RWPE2 (cell line): ENCODE data around the gene ACLY.
"Not testable (repeated sequence)": the region's sequence is repeated elsewhere in the genome, so short reads cannot be mapped to it uniquely, and the experiment has no call there.

ENCODE experiments used
- ATAC-seq: fragments of 200-7000 bp; cut with Tn5 transposase; 3 replicates; pipeline ENCODE4 v1.9.1; 2021; ENCODE audit warnings: low read depth
- DNase-seq: peaks from one replicate; pipeline ENCODE4 v3.0.0-alpha.2; 2020; ENCODE audit warnings: low spot score
- H3K27ac ChIP-seq: fragments of 450-650 bp; 2 replicates; pipeline ENCODE4 v1.5.1; 2017; ENCODE audit warnings: mild to moderate bottlenecking; ENCODE audit not compliant: poor library complexity, severe bottlenecking
- H3K27me3 ChIP-seq: fragments of 250-450 bp; sonication (Bioruptor Pico); 2 replicates; pipeline ENCODE4 v1.5.1; 2021; ENCODE audit warnings: mild to moderate bottlenecking, moderate library complexity; ENCODE audit not compliant: insufficient read depth, poor library complexity, severe bottlenecking
- H3K36me3 ChIP-seq: fragments of 250-450 bp; sonication (Bioruptor Pico); 2 replicates; pipeline ENCODE4 v1.5.1; 2020; ENCODE audit warnings: low read depth, mild to moderate bottlenecking, moderate library complexity
- H3K4me1 ChIP-seq: fragments of 250-450 bp; sonication (Bioruptor Pico); 2 replicates; pipeline ENCODE4 v1.5.1; 2021; ENCODE audit warnings: mild to moderate bottlenecking, moderate library complexity; ENCODE audit not compliant: insufficient read depth, poor library complexity, severe bottlenecking
- H3K4me3 ChIP-seq: fragments of 250-450 bp; sonication (Bioruptor Pico); 2 replicates; pipeline ENCODE4 v1.5.1; 2021; ENCODE audit warnings: mild to moderate bottlenecking, moderate library complexity; ENCODE audit not compliant: severe bottlenecking
- H3K9me3 ChIP-seq: fragments of 250-450 bp; sonication (Bioruptor Pico); 2 replicates; pipeline ENCODE4 v1.5.1; 2021; ENCODE audit warnings: mild to moderate bottlenecking, moderate library complexity; ENCODE audit not compliant: severe bottlenecking
- TF ChIP-seq, protein P1 (sequence below): fragments of 450-650 bp; IDR thresholded peaks from one replicate; pipeline ENCODE4 v1.5.1; 2017; ENCODE audit warnings: mild to moderate bottlenecking, moderate library complexity; ENCODE audit not compliant: poor library complexity, severe bottlenecking

ACLY gene

DNA sequence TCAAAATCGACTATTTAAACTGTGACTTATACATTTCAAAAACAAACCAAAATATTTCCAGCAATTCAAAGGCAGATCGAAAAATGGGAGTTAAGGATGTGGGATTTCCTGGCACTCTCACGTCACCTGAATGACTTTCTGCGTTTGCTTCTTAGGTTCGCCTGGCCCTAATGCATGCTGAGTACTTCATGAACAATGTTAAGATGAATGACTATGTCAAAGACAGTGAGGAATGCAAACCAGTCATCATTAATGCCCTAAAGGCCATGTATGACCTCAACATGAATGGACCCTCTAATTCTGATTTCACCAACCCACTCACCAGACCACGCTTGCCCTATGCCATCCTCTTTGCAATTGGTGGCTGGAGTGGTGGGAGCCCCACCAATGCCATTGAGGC is 73.8 kb downstream of the ACLY start:
- no peaks in the 10 kb centered on the region for H3K4me1 ChIP-seq
- no peak overlapping the region for H3K27ac ChIP-seq
- no peaks in the 10 kb centered on the region for H3K27me3 ChIP-seq
- ATAC-seq (peak; percentile 57; the same call in 1 of the 3 replicates), DNase-seq (no peak)
- H3K36me3 ChIP-seq, result no peaks in the 10 kb centered on the region
- no peak overlapping the region for H3K4me3 ChIP-seq
- TF ChIP-seq, protein P1, sequence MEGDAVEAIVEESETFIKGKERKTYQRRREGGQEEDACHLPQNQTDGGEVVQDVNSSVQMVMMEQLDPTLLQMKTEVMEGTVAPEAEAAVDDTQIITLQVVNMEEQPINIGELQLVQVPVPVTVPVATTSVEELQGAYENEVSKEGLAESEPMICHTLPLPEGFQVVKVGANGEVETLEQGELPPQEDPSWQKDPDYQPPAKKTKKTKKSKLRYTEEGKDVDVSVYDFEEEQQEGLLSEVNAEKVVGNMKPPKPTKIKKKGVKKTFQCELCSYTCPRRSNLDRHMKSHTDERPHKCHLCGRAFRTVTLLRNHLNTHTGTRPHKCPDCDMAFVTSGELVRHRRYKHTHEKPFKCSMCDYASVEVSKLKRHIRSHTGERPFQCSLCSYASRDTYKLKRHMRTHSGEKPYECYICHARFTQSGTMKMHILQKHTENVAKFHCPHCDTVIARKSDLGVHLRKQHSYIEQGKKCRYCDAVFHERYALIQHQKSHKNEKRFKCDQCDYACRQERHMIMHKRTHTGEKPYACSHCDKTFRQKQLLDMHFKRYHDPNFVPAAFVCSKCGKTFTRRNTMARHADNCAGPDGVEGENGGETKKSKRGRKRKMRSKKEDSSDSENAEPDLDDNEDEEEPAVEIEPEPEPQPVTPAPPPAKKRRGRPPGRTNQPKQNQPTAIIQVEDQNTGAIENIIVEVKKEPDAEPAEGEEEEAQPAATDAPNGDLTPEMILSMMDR, result no peak
- H3K9me3 ChIP-seq, result no peaks in the 10 kb centered on the region

DNA sequence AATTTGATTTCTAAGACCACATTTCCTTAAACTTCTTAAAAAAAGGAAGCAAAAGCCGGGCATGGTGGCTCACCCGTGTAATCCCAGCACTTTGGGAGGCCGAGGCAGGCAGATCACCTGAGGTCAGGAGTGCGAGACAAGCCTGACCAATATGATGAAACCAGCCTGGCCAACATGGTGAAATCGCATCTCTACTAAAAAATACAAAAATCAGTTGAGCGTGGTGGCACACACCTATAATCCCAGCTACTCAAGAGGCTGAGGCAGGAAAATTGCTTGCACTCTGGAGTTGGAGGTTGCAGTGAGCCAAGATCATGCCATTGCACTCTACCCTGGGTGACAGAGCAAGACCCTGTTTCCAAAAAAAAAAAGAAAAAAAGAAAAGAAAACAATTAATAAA is 78.0 kb downstream of the ACLY start:
- H3K4me3 ChIP-seq, H3K4me1 ChIP-seq, DNase-seq, H3K9me3 ChIP-seq, H3K27ac ChIP-seq, ATAC-seq, H3K27me3 ChIP-seq, H3K36me3 ChIP-seq: not testable (repeated sequence)

DNA sequence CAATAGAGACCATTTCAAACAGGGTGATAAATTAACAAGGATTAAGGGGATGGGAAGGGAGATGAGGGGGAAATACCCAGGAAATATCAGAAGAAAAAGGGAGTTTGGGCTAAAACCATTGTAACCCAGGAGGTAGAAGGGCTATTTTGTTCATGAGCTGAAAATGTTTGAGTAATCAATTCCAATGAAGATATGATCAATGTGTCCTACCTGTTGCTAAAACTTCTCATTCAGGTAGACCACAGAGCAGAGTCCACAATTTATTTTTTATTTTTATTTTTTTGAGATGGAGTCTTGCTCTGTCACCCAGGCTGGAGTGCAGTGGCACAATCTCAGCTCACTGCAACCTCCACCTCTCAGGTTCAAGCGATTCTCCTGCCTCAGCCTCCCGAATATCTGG is 79.3 kb downstream of the ACLY start:
- ATAC-seq, H3K4me3 ChIP-seq, H3K36me3 ChIP-seq, H3K27ac ChIP-seq, H3K9me3 ChIP-seq, DNase-seq, H3K27me3 ChIP-seq, H3K4me1 ChIP-seq: not testable (repeated sequence)

DNA sequence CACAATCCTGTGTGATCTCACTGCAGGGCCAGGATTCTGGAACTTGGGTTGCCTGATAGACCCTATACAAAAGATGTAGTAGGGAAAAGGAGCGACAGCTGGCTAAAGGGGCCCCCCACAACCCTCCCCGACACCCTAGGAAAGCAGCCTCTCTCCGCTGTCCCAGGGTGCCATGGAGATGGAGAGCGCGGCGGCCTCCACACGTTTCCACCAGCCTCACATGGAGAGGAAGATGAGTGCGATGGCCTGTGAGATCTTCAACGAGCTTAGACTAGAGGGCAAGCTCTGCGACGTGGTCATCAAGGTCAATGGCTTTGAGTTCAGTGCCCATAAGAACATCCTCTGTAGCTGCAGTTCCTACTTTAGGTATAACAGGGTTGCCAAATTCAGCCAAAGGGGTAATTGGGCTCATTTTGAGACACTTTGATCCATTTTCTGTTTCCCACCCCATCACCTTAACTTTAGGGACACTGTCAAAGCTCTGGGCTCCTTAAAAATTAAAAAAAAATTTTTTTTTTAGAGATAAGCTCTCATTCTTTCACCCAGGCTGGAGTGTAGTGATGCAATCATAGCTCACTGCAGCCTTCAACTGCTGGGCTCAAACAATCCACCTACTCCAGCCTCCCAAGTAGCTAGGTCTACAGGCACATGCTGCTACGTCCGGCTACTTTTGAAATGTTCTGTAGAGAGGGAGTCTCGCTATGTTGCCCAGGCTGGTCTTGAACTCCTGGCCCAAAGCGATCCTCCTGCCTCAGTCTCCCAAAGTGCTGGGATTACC is 80.8 kb downstream of the ACLY start, which contains the start of gene KLHL10:
TSS of gene KLHL10 (plus strand) at position 65 of the 778 bp plus-strand sequence. CDS start at position 173, 108 bp downstream.
- peaks cover 18% of the 10 kb centered on the region for H3K36me3 ChIP-seq
- TF ChIP-seq, protein P1, result no peak
- no peak within 1 kb of the TSS for H3K27ac ChIP-seq
- H3K9me3 ChIP-seq, result no peaks in the 10 kb centered on the region
- ATAC-seq (no peak), DNase-seq (no peak)
- peaks cover 3% of the 10 kb centered on the region for H3K4me1 ChIP-seq
- no peaks in the 10 kb centered on the region for H3K27me3 ChIP-seq
- H3K4me3 ChIP-seq, result peak within 1 kb of the TSS; percentile 86

DNA sequence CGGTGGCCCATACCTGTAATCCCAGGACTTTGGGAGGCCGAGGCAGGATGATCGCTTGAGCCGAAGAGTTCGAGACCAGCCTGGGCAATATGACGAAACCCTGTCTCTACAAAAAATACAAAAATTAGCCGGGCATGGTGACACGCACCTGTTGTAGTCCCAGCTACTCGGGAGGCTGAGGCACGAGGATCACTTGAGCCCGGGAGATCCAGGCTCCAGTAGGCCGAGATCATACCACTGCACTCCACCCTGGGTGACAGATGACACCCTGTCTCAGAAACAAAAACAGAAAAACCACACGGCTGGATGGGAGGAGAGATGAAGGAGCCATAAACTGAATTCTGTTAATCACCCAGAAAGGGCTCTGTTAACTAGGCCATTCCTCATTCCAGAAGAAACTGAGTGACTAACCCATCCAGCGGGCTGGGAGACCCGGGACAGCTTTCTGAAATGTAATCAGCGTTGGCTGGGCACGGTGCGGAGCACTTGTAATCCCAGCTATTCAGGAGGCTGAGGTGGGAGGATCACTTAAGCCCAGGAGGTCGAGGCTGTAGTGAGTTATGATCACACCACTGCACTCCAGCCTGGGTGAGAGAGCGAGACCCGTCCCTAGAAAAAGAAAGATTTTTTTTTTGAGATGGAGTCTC is 82.1 kb downstream of the ACLY start:
- DNase-seq (no peak), ATAC-seq (no peak)
- Histone ChIP-seq H3K27me3 (no peaks in the 10 kb centered on the region), H3K27ac (no peak overlapping the region), H3K36me3 (peaks cover 30% of the 10 kb centered on the region), H3K9me3 (no peaks in the 10 kb centered on the region), H3K4me1 (peaks cover 3% of the 10 kb centered on the region), H3K4me3 (peak overlapping the region; percentile 86)
- TF ChIP-seq, protein P1, result no peak
